ENCODE results near the gene LMO7.

Gene LMO7

DNA sequence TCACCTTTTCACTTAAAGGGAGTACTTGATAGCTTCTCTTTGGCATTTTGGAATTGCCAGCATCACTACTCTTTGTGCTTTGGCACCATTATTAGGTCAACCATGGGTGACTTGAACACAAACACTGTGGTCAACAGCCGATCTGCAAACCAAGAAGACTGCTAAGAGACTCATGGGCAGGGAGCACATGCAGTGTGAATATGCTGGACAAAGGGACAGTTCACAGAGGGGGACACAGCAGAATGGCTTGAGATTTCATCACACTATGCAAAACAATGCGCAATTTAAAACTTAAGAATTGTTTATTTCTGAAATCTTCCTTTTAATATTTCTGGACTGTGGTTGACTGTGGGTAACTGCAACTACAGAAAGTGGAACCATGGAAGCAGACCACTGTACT, 64.4 kb downstream of the LMO7 start:
- Histone ChIP-seq H3K4me1 (ENCODE audit: insufficient read depth, low read length) (no peaks in the 10 kb centered on the region), H3K27ac (ENCODE audit: low read depth, low read length) (no peak overlapping the region), H3K9ac (ENCODE audit: low read length) (no peak overlapping the region), H3K36me3 (ENCODE audit: insufficient read depth, low read length) (no peaks in the 10 kb centered on the region), H3K4me3 (ENCODE audit: low read depth in 1 of 2, low read length in 2 of 2) (no peak overlapping the region), H3K27me3 (ENCODE audit: control insufficient read depth in 1 of 2, insufficient read depth in 2 of 2, low read length in 2 of 2) (no peaks in the 10 kb centered on the region), H3K9me3 (ENCODE audit: low read length) (no peaks in the 10 kb centered on the region)

DNA sequence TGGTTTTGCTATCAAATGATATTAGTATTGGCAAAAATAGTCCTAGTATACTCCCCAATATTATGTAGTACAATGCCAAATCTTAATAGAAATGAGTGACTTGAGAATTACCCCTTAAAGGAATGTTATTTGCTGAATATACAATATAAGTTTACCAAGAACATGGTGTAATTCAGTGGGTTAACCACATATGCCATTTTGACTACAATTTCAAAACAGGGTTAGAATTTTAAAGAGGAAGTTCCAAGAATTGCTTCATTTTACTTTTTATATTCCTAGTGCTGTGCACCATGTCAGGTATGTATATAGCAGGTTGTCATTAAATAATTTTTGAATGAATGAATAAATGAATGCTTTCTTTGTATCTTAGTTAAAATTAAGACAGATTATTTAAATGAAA, 66.3 kb downstream of the LMO7 start:
- Histone ChIP-seq H3K36me3 (ENCODE audit: insufficient read depth, low read length) (no peaks in the 10 kb centered on the region), H3K27me3 (ENCODE audit: control insufficient read depth in 1 of 2, insufficient read depth in 2 of 2, low read length in 2 of 2) (no peaks in the 10 kb centered on the region), H3K27ac (ENCODE audit: low read depth, low read length) (no peak overlapping the region), H3K9ac (ENCODE audit: low read length) (no peak overlapping the region), H3K4me1 (ENCODE audit: insufficient read depth, low read length) (no peaks in the 10 kb centered on the region), H3K4me3 (ENCODE audit: low read depth in 1 of 2, low read length in 2 of 2) (no peak overlapping the region), H3K9me3 (ENCODE audit: low read length) (no peaks in the 10 kb centered on the region)

DNA sequence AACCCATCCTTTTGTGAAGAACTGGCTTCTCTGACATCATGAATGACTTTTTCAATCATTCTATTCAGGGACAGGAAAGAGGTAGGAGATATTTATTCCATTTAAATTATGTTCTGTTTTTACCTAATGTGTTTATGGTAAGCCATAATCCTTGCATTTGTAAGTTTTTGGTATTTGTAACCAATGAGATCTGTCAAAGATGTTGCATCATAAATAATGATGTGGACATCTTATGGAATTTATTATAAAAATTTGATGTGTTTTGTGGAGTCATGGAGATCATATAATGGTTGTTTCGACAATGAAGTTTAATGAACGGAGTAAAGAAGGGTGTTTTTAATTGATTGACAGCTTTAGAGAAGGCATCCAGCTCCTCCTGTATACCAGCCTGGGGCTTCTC, 67.6 kb downstream of the LMO7 start:
- Histone ChIP-seq H3K4me1 (ENCODE audit: insufficient read depth, low read length) (no peaks in the 10 kb centered on the region), H3K9me3 (ENCODE audit: low read length) (no peaks in the 10 kb centered on the region), H3K27ac (ENCODE audit: low read depth, low read length) (no peak overlapping the region)

DNA sequence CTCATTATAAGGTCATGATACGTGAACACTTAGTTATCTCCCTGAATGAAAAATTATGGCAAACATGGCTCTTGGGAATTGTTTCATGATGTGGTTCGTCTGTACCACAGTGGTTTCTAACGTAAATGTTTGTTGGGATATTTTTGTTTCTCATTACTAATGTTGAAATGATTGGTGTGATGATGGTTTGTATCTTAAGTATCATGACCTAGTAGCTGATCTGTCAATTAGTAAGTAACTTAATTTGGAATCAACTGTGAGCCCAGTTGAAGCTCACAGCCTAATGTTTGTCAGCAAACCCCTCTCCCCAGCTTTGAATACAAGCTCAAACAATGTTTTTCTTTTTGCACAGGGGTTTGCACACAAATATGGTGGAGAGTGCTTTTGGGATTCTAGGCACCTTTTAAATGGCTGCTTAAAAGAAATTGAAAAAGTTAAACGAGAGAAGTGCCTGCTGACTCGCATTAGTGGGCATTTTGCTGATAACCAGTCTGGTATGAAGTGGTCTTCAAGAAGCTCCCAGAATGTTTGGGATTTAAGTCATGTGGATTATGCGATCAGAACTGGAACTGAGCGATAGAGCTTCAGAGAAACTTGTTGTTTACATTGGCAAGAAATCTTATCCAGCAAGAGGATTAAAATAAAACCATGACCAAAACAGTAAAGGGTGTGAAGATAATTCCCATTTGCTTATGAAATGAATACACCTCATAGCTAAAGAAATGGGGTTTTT, 68.2 kb downstream of the LMO7 start:
- Histone ChIP-seq H3K36me3 (ENCODE audit: insufficient read depth, low read length) (no peaks in the 10 kb centered on the region), H3K9ac (ENCODE audit: low read length) (no peak overlapping the region), H3K27ac (ENCODE audit: low read depth, low read length) (no peak overlapping the region), H3K4me3 (ENCODE audit: low read depth in 1 of 2, low read length in 2 of 2) (no peak overlapping the region), H3K9me3 (ENCODE audit: low read length) (no peaks in the 10 kb centered on the region), H3K4me1 (ENCODE audit: insufficient read depth, low read length) (no peaks in the 10 kb centered on the region), H3K27me3 (ENCODE audit: control insufficient read depth in 1 of 2, insufficient read depth in 2 of 2, low read length in 2 of 2) (no peaks in the 10 kb centered on the region)

More for the DNA sequence above, 67.6 kb downstream of the LMO7 start:
- Histone ChIP-seq H3K36me3 (ENCODE audit: insufficient read depth, low read length) (no peaks in the 10 kb centered on the region), H3K9ac (ENCODE audit: low read length) (no peak overlapping the region), H3K4me3 (ENCODE audit: low read depth in 1 of 2, low read length in 2 of 2) (no peak overlapping the region), H3K27me3 (ENCODE audit: control insufficient read depth in 1 of 2, insufficient read depth in 2 of 2, low read length in 2 of 2) (no peaks in the 10 kb centered on the region)

DNA sequence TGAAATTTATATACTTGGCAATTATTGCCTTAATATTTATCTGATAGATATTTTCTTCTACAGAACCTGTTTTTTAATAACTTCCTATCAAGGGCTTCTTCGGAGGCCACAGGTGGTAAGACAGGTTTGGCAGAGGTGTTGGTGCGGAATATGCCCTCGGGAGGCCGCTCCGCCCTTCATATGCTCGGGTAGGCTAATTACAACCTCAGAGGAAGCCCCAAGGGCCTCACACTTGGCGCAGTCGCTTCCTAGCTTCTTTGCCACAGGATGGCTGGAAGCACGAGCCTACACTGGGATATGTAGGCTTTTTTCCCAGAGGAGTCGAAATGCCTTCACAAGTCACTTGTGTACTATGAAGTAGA, 68.8 kb downstream of the LMO7 start:
- no peaks in the 10 kb centered on the region for H3K4me1 ChIP-seq (ENCODE audit: insufficient read depth, low read length)
- no peaks in the 10 kb centered on the region for H3K9me3 ChIP-seq (ENCODE audit: low read length)
- H3K27ac ChIP-seq (ENCODE audit: low read depth, low read length): no peak overlapping the region
- no peak overlapping the region for H3K9ac ChIP-seq (ENCODE audit: low read length)
- no peaks in the 10 kb centered on the region for H3K27me3 ChIP-seq (ENCODE audit: control insufficient read depth in 1 of 2, insufficient read depth in 2 of 2, low read length in 2 of 2)
- H3K4me3 ChIP-seq (ENCODE audit: low read depth in 1 of 2, low read length in 2 of 2): no peak overlapping the region
- no peaks in the 10 kb centered on the region for H3K36me3 ChIP-seq (ENCODE audit: insufficient read depth, low read length)

DNA sequence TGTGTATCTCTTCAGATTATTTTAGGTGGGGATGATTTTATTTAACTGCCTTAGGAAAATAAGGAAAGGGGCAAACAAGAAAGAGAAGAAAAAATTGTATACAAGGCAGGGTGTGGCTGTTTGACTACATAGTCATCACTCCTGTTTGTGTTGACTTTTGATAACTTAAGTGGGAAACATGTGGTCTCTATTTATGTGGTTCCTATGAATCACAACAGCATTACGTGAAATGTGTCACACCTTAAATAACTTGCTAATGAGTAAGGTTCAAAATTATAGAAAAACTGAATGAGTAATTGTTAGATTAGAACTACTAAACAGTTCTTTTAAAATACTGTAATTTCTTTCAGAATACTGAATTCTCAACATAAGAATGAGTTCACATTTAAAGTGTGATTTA, 69.3 kb downstream of the LMO7 start:
- Histone ChIP-seq H3K9ac (ENCODE audit: low read length) (no peak overlapping the region), H3K27ac (ENCODE audit: low read depth, low read length) (no peak overlapping the region), H3K27me3 (ENCODE audit: control insufficient read depth in 1 of 2, insufficient read depth in 2 of 2, low read length in 2 of 2) (no peaks in the 10 kb centered on the region), H3K4me3 (ENCODE audit: low read depth in 1 of 2, low read length in 2 of 2) (no peak overlapping the region), H3K9me3 (ENCODE audit: low read length) (no peaks in the 10 kb centered on the region), H3K36me3 (ENCODE audit: insufficient read depth, low read length) (no peaks in the 10 kb centered on the region), H3K4me1 (ENCODE audit: insufficient read depth, low read length) (no peaks in the 10 kb centered on the region)

DNA sequence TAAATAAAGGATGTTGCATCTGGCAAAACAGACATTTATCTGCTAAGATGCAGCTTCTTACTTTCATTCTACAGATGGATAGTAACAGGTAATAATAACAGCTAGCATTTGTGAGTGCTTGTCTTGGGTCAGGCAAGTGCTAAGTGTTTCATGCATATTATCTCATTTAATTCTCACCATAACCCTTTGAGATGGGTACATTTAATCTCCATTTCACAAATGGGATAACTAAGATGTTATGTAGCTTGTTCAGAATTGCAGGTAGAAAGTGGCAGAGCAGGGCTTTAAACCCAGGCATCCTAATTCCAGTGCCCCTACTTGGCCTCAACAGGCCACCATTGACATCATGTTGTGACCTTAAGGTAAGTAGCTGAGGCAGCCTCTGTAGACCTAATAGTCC, 69.8 kb downstream of the LMO7 start:
- Histone ChIP-seq H3K27me3 (ENCODE audit: control insufficient read depth in 1 of 2, insufficient read depth in 2 of 2, low read length in 2 of 2) (no peaks in the 10 kb centered on the region), H3K36me3 (ENCODE audit: insufficient read depth, low read length) (no peaks in the 10 kb centered on the region), H3K4me1 (ENCODE audit: insufficient read depth, low read length) (no peaks in the 10 kb centered on the region), H3K4me3 (ENCODE audit: low read depth in 1 of 2, low read length in 2 of 2) (no peak overlapping the region), H3K27ac (ENCODE audit: low read depth, low read length) (no peak overlapping the region), H3K9me3 (ENCODE audit: low read length) (no peaks in the 10 kb centered on the region), H3K9ac (ENCODE audit: low read length) (no peak overlapping the region)

DNA sequence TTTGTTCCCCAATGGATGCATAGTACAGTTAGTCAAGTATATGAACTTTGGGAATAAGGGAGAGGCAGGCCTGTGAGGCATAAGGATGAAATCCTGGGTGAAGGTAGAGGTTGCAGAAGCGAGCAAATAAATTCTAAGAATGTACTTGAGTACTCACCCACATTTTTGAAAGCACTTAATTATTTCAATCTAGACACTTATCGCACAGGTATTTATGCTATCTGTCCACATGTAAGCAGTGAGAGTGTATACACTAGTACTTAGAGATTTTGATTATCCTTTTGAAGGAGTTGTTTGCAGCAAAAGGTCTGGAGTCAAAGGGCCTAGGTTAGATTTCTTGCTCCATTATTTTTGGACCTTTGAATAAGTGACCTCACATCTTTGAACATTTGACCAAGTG, 77.7 kb downstream of the LMO7 start:
- Histone ChIP-seq H3K4me1 (ENCODE audit: insufficient read depth, low read length) (no peaks in the 10 kb centered on the region), H3K27ac (ENCODE audit: low read depth, low read length) (no peak overlapping the region)

DNA sequence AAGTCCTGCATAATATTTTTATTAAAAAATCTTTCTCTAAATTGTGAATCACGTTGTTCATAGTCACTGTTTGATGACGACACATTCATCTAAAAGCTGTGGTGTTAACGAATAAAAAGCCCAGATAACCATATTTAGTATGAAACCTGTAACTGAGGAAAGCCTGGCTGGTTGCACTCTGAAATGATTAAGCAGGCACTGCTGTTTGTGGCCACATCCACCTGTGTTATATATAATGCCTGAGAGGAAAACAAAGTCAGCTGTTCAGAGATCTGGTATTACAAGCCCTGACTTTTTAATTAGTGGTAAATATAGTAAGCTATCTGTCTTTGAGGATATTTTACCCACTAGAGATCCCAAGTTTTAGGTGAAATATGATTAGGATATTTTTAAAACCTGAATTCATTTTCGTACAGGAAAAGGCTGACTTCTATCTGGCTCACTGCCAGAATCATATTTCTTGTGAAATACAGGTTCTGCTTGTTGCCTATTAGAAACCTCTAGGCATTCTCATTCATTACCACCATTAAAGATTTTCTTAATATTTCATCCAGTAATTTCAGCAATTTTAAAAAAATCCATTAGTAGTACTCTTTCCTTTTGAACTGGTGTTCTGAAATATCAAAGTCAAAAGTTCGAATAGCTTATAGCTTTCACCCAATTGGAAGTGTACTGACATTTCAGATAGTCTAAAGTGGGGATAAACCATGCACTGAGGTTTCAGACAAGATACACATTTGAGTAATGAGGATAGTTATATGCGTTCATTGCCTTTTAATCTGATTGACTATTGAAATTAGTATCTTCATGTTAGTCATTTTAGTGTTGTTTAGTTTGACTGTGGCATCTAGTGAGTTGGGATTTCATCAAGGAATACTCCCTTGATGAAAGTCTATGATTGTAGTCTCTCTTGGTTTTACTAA, 79.7 kb downstream of the LMO7 start:
- H3K36me3 ChIP-seq (ENCODE audit: insufficient read depth, low read length): no peaks in the 10 kb centered on the region
- no peaks in the 10 kb centered on the region for H3K4me1 ChIP-seq (ENCODE audit: insufficient read depth, low read length)
- no peaks in the 10 kb centered on the region for H3K27me3 ChIP-seq (ENCODE audit: control insufficient read depth in 1 of 2, insufficient read depth in 2 of 2, low read length in 2 of 2)
- no peak overlapping the region for H3K9ac ChIP-seq (ENCODE audit: low read length)
- no peak overlapping the region for H3K4me3 ChIP-seq (ENCODE audit: low read depth in 1 of 2, low read length in 2 of 2)
- H3K9me3 ChIP-seq (ENCODE audit: low read length): no peaks in the 10 kb centered on the region
- H3K27ac ChIP-seq (ENCODE audit: low read depth, low read length): no peak overlapping the region

More for the DNA sequence above, 77.7 kb downstream of the LMO7 start:
- no peaks in the 10 kb centered on the region for H3K27me3 ChIP-seq (ENCODE audit: control insufficient read depth in 1 of 2, insufficient read depth in 2 of 2, low read length in 2 of 2)
- no peaks in the 10 kb centered on the region for H3K36me3 ChIP-seq (ENCODE audit: insufficient read depth, low read length)
- H3K9me3 ChIP-seq (ENCODE audit: low read length): no peaks in the 10 kb centered on the region
- no peak overlapping the region for H3K4me3 ChIP-seq (ENCODE audit: low read depth in 1 of 2, low read length in 2 of 2)
- H3K9ac ChIP-seq (ENCODE audit: low read length): no peak overlapping the region

DNA sequence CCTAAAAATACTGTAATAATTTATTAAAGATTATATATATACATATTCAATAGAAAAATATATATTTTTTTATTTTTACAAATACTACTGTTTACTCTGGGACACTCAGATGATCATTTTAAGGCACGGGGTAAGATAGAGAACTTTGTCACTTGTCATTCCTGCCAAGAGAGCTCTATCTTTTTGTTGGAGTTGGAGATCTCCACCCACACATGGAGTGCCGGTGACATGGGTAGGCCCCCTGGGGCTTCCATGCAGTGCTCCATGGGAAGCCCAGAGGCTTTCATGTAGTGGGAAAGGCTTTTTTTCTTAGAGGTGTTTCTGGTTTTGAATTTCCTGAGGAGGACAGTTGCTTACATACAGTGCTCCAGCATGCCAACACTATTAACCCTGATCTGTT, 81.4 kb downstream of the LMO7 start:
- Histone ChIP-seq H3K9me3 (ENCODE audit: low read length) (no peaks in the 10 kb centered on the region), H3K4me3 (ENCODE audit: low read depth in 1 of 2, low read length in 2 of 2) (no peak overlapping the region), H3K27ac (ENCODE audit: low read depth, low read length) (no peak overlapping the region), H3K4me1 (ENCODE audit: insufficient read depth, low read length) (no peaks in the 10 kb centered on the region), H3K27me3 (ENCODE audit: control insufficient read depth in 1 of 2, insufficient read depth in 2 of 2, low read length in 2 of 2) (no peaks in the 10 kb centered on the region), H3K36me3 (ENCODE audit: insufficient read depth, low read length) (no peaks in the 10 kb centered on the region), H3K9ac (ENCODE audit: low read length) (no peak overlapping the region)

DNA sequence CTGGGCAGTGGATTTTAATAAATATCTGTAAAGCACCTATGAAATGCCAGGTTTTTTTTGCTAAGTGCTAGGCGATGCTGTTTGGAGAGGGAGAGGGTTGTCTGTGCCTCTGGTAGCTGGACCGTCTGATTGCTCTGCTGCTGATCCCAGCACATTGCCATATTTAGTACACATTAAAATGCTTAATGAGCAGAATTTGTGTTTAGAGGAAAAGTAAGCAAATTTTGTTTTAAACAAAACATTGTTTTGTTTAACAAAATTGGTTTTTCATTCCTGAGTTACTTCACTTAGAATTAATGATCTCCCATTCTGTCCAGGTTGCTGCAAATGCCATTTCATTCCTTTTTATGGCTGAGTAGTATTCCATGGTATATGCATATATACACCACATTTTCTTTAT, 85.2 kb downstream of the LMO7 start:
- no peak overlapping the region for H3K9ac ChIP-seq (ENCODE audit: low read length)
- no peaks in the 10 kb centered on the region for H3K27me3 ChIP-seq (ENCODE audit: control insufficient read depth in 1 of 2, insufficient read depth in 2 of 2, low read length in 2 of 2)
- H3K36me3 ChIP-seq (ENCODE audit: insufficient read depth, low read length): no peaks in the 10 kb centered on the region
- H3K4me3 ChIP-seq (ENCODE audit: low read depth in 1 of 2, low read length in 2 of 2): no peak overlapping the region
- H3K9me3 ChIP-seq (ENCODE audit: low read length): no peaks in the 10 kb centered on the region
- H3K4me1 ChIP-seq (ENCODE audit: insufficient read depth, low read length): no peaks in the 10 kb centered on the region
- no peak overlapping the region for H3K27ac ChIP-seq (ENCODE audit: low read depth, low read length)
